HCT116 (cell line): ENCODE results near the gene PIEZO2. TPM values are rescaled to one million over a fixed set of nuclear protein-coding genes. Genes with fewer than 3 reads are reported as not detected.

Source experiments
- ATF3 ChIP-seq: IDR thresholded peaks from 2 replicates; pipeline ENCODE4 v1.6.1; 2012
- EZH2phosphoT487 ChIP-seq: fragments of 200-600 bp; IDR thresholded peaks from 2 replicates; pipeline ENCODE4 v1.6.1; 2018; ENCODE audit warnings: antibody characterized with exemption, borderline replicate concordance
- JUND ChIP-seq: IDR thresholded peaks from 2 replicates; pipeline ENCODE4 v1.6.1; 2012
- REST ChIP-seq: IDR thresholded peaks from 2 replicates; pipeline ENCODE4 v1.6.1; 2012; ENCODE audit warnings: low read depth
- SP1 ChIP-seq: IDR thresholded peaks from 2 replicates; pipeline ENCODE4 v1.6.1; 2012; ENCODE audit warnings: low read depth
- SRF ChIP-seq: IDR thresholded peaks from 2 replicates; pipeline ENCODE4 v1.6.1; 2012; ENCODE audit warnings: low read depth
- ZBTB33 ChIP-seq: IDR thresholded peaks from 2 replicates; pipeline ENCODE4 v1.6.1; 2011; ENCODE audit warnings: mild to moderate bottlenecking, low read length, moderate library complexity; ENCODE audit not compliant: insufficient replicate concordance; ENCODE audit errors: extremely low read depth
- ZFX ChIP-seq: fragments of 450-650 bp; IDR thresholded peaks from 2 replicates; pipeline ENCODE4 v1.6.1; 2017
- total RNA-seq: library from RNA; stranded (reverse); gene quantifications from one replicate; pipeline ENCODE4 v1.2.1, GENCODE V29; 2021; ENCODE audit not compliant: unreplicated experiment

Gene PIEZO2
- total RNA-seq, 1 experiment from 2014 or later, result 0.34 TPM

- no peak for TF ChIP-seq REST
- TF ChIP-seq SRF, result no peak
- no peak for TF ChIP-seq ATF3
- no peak for TF ChIP-seq EZH2phosphoT487
- no peak for TF ChIP-seq JUND
- no peak for TF ChIP-seq ZFX
- TF ChIP-seq SP1, result no peak
- TF ChIP-seq ZBTB33, result no peak
Measured at GRCh38 chr18:11118051-11118766, 31.2 kb downstream of the PIEZO2 start (continued).
